Measurements from ENCODE around the gene SEC11C. TPM values are rescaled to one million over a fixed set of nuclear protein-coding genes. Genes with fewer than 3 reads are reported as not detected.

The SEC11C gene
- total and polyA plus RNA-seq, 2 experiments from 2014 or later, result 103 to 230 TPM

DNA sequence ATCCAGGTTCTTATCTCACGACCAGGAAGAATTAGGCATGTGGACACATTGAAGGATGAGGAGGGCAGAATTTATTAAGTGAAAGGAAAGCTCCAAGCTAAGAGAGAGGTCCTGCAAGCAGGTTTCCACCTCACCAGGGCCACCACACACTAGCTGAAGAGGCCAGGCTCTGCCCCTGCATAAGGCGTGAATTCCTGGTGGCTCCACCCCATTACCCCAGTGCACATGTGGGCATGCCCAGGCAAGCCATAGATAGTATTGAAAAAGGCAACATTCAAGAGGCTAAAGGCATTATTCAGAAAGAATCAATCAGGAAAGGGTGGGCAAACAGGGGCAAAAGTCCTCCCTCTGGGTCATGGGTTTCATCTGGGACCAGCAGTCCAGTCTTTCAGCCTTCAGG lies 49.3 kb downstream of the SEC11C start:
- DNase-seq (ENCODE audit: low spot score), result no peak
- no peak for TF ChIP-seq EZH2 (IDR thresholded peaks at IDR 0.05; ENCODE audit: borderline replicate concordance)
- Histone ChIP-seq H4K20me1 (ENCODE audit: insufficient read depth, poor library complexity, severe bottlenecking) (no peaks in the 10 kb centered on the region), H3K4me1 (ENCODE audit: insufficient read depth) (no peaks in the 10 kb centered on the region), H3K79me2 (no peaks in the 10 kb centered on the region), H3K36me3 (replicated peaks; ENCODE audit: insufficient read depth, low read depth) (no peaks in the 10 kb centered on the region), H3K27ac (no peak overlapping the region), H3K4me3 (no peak overlapping the region), H3K27me3 (no peaks in the 10 kb centered on the region), H2AFZ (no peak overlapping the region), H3K4me2 (no peak overlapping the region), H3K9me2 (replicated peaks; ENCODE audit: insufficient read depth) (no peaks in the 10 kb centered on the region), H3K9me3 (ENCODE audit: low read depth) (no peaks in the 10 kb centered on the region)
- 91% methylated on average over 2 of the region's 2 CpGs for WGBS (ENCODE audit: low lambda C conversion rate, missing lambda C conversion rate)

DNA sequence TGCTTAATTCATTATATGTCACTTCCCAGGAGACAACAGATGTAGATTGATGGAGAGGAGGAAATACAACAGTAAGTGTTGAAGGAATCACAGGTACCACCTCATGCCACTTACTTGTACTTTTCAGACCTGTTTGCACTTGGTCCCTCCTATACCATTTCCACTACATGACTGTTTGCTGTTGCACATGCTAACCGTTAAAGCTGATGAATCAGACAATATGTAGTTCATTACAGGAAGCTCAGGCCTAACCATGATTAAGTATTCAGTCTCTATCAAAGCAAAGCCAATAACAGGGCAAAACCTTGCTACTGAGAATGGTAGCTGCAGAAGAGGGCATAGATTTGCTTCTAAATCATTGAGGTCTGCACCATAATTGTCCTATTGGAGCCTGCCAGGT lies 50.1 kb downstream of the SEC11C start:
- TF ChIP-seq EZH2phosphoT487 (IDR thresholded peaks at IDR 0.05; ENCODE audit: low read depth, severe bottlenecking, unreplicated experiment), result no peak
- no peak overlapping the region for H2AFZ ChIP-seq
- H3K9me2 ChIP-seq (replicated peaks; ENCODE audit: insufficient read depth), result no peaks in the 10 kb centered on the region
- H3K79me2 ChIP-seq, result no peaks in the 10 kb centered on the region
- no peaks in the 10 kb centered on the region for H4K20me1 ChIP-seq (ENCODE audit: insufficient read depth, poor library complexity, severe bottlenecking)
- WGBS (ENCODE audit: low lambda C conversion rate, missing lambda C conversion rate), result 75% methylated on average over 1 of the region's 1 CpG
- H3K4me2 ChIP-seq, result no peak overlapping the region
- no peak for DNase-seq (ENCODE audit: low spot score)
- H3K27me3 ChIP-seq, result no peaks in the 10 kb centered on the region
- no peak overlapping the region for H3K4me3 ChIP-seq
- no peak overlapping the region for H3K27ac ChIP-seq
- no peaks in the 10 kb centered on the region for H3K36me3 ChIP-seq (replicated peaks; ENCODE audit: insufficient read depth, low read depth)
- no peaks in the 10 kb centered on the region for H3K4me1 ChIP-seq (ENCODE audit: insufficient read depth)
- H3K9me3 ChIP-seq (ENCODE audit: low read depth), result no peaks in the 10 kb centered on the region

DNA sequence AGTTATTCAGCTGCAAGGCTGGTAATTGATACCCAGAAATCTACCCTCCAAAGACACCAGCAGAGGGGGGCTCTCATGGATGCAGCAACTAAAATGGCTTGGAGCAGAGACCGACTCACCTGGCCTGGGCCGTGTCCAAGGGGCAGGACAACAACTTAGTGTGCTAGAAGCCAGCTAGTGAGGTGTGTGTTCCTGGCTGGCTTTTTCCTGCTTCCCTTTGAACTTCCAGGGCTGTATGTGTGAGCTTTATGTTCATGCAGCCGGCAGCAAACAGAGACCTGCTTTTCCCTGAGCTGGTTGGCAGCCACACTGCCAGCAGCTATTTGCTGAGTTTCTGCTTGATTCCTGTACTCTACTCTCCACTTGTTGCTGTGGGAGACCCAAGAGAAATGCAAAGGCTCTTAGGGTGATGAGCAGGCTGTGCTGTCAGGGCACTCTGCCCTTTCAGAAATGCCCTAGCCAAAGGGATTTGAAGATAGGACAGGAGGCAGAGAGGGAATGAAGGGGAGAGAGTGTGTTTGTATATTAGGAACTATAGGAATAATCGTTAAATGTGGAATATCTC lies 56.6 kb downstream of the SEC11C start:
- H3K27me3 ChIP-seq, result peaks cover 6% of the 10 kb centered on the region
- no peaks in the 10 kb centered on the region for H3K9me3 ChIP-seq (ENCODE audit: low read depth)
- no peak overlapping the region for H3K4me2 ChIP-seq
- no peaks in the 10 kb centered on the region for H3K9me2 ChIP-seq (replicated peaks; ENCODE audit: insufficient read depth)
- no peaks in the 10 kb centered on the region for H3K36me3 ChIP-seq (replicated peaks; ENCODE audit: insufficient read depth, low read depth)
- no peaks in the 10 kb centered on the region for H4K20me1 ChIP-seq (ENCODE audit: insufficient read depth, poor library complexity, severe bottlenecking)
- H3K4me3 ChIP-seq, result no peak overlapping the region
- no peaks in the 10 kb centered on the region for H3K4me1 ChIP-seq (ENCODE audit: insufficient read depth)
- H2AFZ ChIP-seq, result no peak overlapping the region
- no peak overlapping the region for H3K27ac ChIP-seq
- DNase-seq (ENCODE audit: low spot score), result no peak
- no peaks in the 10 kb centered on the region for H3K79me2 ChIP-seq
- TF ChIP-seq, protein P1, sequence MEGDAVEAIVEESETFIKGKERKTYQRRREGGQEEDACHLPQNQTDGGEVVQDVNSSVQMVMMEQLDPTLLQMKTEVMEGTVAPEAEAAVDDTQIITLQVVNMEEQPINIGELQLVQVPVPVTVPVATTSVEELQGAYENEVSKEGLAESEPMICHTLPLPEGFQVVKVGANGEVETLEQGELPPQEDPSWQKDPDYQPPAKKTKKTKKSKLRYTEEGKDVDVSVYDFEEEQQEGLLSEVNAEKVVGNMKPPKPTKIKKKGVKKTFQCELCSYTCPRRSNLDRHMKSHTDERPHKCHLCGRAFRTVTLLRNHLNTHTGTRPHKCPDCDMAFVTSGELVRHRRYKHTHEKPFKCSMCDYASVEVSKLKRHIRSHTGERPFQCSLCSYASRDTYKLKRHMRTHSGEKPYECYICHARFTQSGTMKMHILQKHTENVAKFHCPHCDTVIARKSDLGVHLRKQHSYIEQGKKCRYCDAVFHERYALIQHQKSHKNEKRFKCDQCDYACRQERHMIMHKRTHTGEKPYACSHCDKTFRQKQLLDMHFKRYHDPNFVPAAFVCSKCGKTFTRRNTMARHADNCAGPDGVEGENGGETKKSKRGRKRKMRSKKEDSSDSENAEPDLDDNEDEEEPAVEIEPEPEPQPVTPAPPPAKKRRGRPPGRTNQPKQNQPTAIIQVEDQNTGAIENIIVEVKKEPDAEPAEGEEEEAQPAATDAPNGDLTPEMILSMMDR (IDR thresholded peaks at IDR 0.05; ENCODE audit: poor library complexity), result no peak
- TF ChIP-seq EZH2 (IDR thresholded peaks at IDR 0.05; ENCODE audit: borderline replicate concordance), result no peak
- TF ChIP-seq EZH2phosphoT487 (IDR thresholded peaks at IDR 0.05; ENCODE audit: low read depth, severe bottlenecking, unreplicated experiment), result no peak
- 75% methylated on average over 4 of the region's 4 CpGs for WGBS (ENCODE audit: low lambda C conversion rate, missing lambda C conversion rate)

DNA sequence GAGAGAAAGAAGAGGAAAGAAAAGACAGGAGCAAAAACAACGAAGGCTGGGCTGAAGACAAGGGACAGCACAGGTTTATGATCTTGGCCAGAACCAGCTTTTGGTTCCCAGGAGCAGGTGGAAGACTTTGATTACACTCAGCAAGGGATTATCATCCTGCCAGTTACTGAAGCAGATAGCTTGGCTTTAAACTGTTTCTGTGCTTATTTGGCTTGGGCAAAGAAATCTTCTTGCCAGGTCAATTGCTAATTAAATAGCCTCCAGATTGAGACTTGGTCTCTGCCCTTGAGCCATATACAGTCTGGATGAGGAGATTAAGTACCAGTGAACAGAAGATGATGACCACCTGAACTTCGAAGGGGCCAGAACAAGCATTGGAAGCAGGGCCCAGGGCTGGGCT lies 58.0 kb downstream of the SEC11C start:
- Histone ChIP-seq H4K20me1 (ENCODE audit: insufficient read depth, poor library complexity, severe bottlenecking) (no peaks in the 10 kb centered on the region), H3K9me2 (replicated peaks; ENCODE audit: insufficient read depth) (no peaks in the 10 kb centered on the region), H3K79me2 (no peaks in the 10 kb centered on the region), H3K4me1 (ENCODE audit: insufficient read depth) (no peaks in the 10 kb centered on the region), H3K9me3 (ENCODE audit: low read depth) (no peaks in the 10 kb centered on the region), H3K4me3 (no peak overlapping the region), H3K27ac (no peak overlapping the region), H3K4me2 (no peak overlapping the region), H2AFZ (no peak overlapping the region), H3K36me3 (replicated peaks; ENCODE audit: insufficient read depth, low read depth) (no peaks in the 10 kb centered on the region), H3K27me3 (peaks cover 6% of the 10 kb centered on the region)
- DNase-seq (ENCODE audit: low spot score), result no peak
- no peak for TF ChIP-seq EZH2phosphoT487 (IDR thresholded peaks at IDR 0.05; ENCODE audit: low read depth, severe bottlenecking, unreplicated experiment)
- no peak for TF ChIP-seq EZH2 (IDR thresholded peaks at IDR 0.05; ENCODE audit: borderline replicate concordance)
- TF ChIP-seq, protein P1 (IDR thresholded peaks at IDR 0.05; ENCODE audit: poor library complexity), result no peak
- WGBS (ENCODE audit: low lambda C conversion rate, missing lambda C conversion rate), result 67% methylated on average over 2 of the region's 2 CpGs
